GM18868 (cell line): Measurements from ENCODE around the gene SESN3.
A peak's percentile ranks its signal among the peaks of the same experiment; 100 is the strongest.
"Not testable (repeated sequence)": the region's sequence is repeated elsewhere in the genome, so short reads cannot be mapped to it uniquely, and the experiment has no call there.

Source experiments
- ATAC-seq: cut with Tn5 transposase; IDR thresholded peaks from one replicate; pipeline ENCODE4 v1.9.1; 2021; ENCODE audit warnings: mild to moderate bottlenecking, moderate library complexity; ENCODE audit not compliant: unreplicated experiment

The SESN3 gene

GRCh38 chr11:95154514-95154913, 76.5 kb downstream of the SESN3 start:
- no peak for ATAC-seq

DNA sequence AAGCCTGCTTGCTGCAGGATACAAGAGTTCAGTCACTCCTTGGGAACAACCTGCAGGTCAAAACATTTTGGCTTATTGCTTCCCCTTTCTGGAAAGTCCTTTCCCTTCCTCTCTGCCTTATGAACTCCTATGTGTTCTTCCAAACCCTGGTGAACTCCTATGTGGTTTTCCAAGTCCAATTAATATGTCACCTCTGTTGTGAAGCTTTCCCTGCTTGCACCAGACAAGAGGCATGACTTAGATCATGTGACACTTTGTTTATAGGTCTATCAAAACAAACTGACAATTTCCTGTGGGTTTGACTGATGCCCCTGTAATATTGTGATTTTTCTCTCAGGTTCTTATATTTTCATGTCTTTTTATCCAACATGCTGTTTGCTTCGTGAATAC, 77.2 kb downstream of the SESN3 start:
- ATAC-seq = no peak

DNA sequence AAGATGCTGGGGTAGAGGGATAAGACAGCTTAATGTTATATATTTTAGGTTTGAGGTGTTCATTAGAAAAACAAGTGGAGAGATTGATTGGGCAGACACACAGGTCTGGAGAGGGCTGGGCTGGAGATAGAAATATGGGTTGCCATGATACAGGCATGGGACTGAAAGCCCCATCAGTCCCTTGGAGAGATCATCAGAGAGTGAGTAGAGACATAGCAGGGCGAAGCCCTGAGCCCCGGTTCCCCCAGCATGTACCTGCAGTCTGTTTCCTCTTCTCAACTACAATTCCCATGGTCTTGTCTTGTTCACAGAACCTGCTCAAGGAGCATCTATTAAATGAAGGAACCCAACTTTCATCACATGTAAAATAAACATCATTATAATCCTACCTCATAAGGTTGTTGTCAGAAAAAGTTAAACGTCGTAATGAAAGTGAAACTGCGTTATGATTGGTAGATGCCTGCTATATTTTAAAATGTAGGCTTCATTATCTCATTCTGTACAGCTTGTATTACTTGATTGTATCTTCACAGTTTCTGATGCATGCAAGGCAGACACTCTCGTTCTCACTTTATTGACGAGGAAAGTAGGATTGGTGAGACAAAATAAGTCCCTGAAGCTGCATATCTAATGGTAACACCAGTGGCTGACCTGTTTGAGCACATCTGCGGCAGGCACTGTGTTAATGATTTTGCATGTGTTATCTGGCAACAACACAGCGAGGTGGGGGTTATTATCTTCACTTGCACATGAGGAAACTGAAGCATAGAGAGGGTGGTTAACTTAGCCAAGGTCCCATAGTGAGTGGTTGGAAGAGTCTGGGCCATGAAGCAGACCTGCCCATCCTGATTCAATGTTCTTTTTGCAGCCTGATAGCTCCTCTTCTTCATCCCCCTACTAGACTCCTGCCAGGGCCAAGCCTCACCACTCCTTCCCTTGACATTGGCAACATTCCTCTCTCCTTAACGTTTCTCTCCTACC, 77.8 kb downstream of the SESN3 start:
- no peak for ATAC-seq

DNA sequence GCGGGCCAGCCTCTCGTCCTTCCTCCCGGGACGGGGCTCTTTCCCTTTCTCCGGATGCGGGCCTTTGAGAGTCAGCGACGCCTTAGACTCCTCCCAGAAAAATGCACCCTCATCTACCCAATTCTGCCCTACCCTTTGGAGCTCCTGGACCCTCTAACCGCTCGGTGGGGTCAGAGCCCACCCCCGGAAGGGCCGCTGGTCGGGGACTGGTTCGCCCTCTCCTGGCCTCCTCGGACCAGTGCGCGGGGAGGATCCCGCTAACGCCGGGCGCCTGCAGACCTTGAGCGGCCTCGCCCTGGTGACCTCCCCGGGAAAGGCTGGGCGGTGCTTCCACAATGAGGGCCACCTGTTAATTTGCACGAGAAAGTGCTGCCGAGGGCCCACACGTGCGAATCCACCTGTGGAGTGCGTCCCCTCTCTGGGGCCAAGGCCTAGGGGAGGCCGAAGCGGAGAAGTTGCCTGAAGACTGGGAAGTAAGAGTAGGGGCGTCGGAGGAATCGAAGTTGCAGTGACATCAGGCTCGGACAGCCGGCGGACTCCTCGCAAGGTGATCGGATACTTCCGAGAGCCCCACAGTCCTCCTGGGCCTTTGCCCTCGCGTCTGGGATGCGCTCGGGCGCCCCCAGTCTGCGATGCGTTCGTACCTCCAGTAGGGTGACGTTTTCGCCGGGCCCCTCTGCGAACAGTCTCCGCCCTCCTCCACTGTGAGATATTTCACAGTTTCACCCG, 79.9 kb downstream of the SESN3 start:
- peak; percentile 85 for ATAC-seq

- no peak for ATAC-seq
These were observed 81.2 kb downstream of the SESN3 start for GRCh38 chr11:95149651-95150364.

DNA sequence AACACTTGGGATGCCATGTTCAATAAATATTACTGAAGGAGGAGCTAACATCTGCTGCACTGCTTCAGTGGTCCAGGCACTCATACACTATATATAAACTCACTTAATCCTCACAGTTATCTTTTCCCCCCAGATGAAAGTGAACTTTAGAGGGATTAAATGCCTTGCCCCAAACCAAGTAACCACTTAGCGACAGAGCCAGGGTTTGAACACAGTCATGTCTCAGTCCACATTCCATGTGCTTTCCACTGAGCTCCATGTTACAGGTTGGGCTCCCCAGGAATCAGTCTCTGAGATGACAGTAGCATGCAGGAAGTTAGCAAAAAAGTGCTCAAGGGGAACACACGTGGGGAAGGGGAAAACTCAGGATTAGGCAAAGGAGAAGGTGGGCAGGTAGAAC, 82.1 kb downstream of the SESN3 start:
- ATAC-seq = no peak

DNA sequence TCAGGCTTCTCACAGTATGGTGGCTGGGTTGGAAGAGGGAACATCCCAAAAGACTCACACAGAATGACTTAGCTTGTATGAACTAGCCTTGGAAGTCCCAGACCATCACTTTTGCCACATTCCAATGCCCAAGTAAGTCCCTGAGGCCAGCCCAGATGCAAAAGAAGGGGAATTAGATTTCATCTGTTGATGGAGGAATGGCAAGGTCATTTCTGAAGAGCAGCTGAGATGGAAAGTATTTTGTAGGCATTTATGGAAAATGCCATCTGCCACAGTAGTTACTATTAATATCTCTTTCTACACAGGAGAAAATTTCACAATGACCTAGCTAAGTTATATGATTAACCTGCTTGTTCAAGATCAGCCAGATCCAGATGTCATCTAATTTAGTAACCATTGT, 82.6 kb downstream of the SESN3 start:
- no peak for ATAC-seq

DNA sequence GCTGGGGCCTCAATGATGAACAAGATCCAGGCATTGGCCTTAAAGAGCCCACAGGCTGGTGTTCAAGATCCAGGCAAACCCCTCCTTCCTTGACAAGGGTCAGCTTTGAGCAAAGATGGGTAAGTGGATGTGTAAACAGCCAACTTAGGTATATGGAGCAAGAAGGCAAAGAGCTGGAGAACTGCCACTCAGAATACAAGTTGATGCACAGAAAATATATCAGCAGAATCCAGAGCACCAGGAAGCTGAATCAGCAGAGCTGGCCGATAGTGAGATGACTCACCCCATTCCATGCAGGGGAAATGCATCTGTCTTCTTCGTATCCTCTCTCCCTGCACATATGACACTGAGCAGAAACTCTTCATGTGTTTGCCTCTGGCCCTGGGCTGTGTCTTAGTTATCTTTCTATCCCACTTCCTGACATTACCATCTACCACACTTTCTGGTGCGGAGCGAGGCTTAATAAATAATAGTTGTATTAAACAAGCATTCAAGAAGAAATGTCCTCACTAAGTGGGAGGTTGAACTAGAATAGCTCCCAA, 83.6 kb downstream of the SESN3 start:
- ATAC-seq = no peak

DNA sequence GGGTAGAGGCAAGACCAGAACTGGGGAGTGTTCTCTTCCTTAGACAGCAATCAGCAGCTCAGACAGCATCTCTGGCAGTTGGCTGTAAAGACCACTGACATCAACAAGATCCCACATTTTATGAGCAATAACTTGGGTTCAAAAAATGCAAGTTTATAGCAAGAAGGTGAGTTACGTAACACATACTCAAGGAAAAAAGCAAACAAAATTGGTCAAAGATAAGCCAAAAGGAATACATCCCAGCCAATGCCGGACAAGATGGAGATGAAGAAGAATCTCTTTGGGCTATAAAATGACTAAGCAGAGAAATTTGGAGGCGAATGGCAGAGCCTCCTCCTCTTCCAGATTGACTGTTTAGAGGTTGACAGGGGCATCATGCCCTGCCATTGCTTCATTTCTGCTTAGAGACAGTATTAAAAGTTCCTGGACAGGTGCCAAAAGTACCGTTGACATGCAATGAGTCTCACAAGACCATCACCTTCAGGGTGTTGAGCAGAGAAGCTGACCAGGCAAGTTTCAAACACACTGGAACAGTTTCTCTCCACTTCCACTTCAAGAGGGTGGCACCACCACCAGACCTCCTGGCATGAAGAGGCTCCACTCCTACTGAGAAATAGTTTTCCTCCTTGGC, 85.5 kb downstream of the SESN3 start:
- ATAC-seq = no peak

DNA sequence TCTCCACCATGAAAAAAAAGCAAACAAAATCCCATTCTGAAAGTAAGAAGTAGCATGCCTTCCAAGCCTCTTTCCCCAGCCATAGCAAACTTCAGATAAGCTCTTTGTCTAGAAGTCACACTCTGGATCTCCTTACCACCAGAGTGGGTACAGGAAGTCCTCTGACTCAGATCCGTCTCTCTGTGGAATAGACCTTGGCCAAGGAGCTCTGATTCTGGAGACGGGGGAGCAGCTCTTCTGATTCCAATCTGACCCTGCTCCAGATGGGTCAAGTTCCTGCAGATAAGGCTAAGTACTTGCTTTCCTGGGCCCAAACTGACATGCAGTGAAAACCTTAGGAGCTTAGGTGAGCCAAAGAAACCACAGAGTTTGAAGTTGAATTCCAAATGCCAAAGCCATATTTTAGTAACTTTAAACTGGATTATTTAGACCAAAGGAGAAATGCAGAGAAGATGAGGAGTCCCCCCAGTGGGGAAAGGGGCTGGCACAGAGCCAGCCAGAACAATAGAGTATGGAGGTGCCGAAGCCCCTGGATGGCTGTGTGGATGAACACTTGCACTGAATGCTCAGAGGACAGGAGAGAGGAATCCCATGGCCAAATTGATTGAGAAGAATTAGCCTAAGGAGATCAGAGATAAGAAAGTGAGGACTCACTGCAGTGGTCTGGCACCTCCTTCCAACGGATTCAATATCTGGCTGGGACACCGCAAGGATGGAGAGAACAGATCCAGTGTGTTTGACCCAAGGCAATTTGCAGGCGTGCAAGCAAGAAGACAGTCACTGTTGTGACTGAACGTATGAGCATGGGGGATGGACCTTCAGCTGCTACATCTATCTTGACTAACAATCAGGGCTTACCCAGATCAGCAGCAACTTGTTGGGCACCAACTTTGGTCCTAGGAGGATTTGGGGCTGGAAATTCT, 86.4 kb downstream of the SESN3 start:
- no peak for ATAC-seq

DNA sequence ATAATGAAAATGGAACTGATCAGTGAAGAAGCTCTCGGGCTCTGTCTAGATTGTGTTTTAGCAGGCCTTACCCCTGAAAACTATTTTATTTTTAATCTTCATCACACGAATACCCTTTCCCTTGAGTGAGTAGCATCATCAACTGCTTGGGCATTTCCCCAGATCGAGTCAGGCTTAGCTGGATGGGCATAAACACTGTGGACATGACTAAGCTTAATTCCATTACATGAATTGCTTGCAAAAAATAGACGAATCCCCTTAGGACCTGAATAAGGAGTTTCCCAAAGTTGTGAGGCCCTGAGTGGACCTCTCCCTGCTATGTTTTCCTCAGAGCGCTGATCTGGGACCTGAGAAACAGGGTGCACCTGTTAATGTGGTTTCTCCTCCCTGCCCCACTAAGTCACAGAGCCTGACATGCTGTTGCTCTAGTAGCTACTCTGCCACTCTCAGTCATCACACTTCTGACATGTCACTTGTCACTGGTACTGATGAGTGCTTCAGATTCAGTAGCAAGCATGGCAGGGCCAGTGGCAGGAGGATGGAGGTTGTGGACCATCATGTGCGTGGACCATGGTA, 87.8 kb downstream of the SESN3 start:
- no peak for ATAC-seq

GRCh38 chr11:95142431-95142830, 88.6 kb downstream of the SESN3 start:
- no peak for ATAC-seq

- ATAC-seq = no peak
These were observed 90.5 kb downstream of the SESN3 start for GRCh38 chr11:95140397-95141033.

GRCh38 chr11:95138448-95138847, 92.6 kb downstream of the SESN3 start:
- ATAC-seq = peak; percentile 94

GRCh38 chr11:95137299-95137698, 93.7 kb downstream of the SESN3 start:
- no peak for ATAC-seq

GRCh38 chr11:95136747-95137146, 94.3 kb downstream of the SESN3 start:
- not testable (repeated sequence) for ATAC-seq

GRCh38 chr11:95135880-95136279, 95.1 kb downstream of the SESN3 start:
- ATAC-seq = no peak

GRCh38 chr11:95135155-95135554, 95.8 kb downstream of the SESN3 start:
- no peak for ATAC-seq

GRCh38 chr11:95134491-95134890, 96.5 kb downstream of the SESN3 start:
- ATAC-seq = no peak
